ENCODE results near the gene SLITRK4. TPM values are rescaled to one million over a fixed set of nuclear protein-coding genes. Genes with fewer than 3 reads are reported as not detected.

The SLITRK4 gene
- total RNA-seq, 2 experiments from 2014 or later = not detected

DNA sequence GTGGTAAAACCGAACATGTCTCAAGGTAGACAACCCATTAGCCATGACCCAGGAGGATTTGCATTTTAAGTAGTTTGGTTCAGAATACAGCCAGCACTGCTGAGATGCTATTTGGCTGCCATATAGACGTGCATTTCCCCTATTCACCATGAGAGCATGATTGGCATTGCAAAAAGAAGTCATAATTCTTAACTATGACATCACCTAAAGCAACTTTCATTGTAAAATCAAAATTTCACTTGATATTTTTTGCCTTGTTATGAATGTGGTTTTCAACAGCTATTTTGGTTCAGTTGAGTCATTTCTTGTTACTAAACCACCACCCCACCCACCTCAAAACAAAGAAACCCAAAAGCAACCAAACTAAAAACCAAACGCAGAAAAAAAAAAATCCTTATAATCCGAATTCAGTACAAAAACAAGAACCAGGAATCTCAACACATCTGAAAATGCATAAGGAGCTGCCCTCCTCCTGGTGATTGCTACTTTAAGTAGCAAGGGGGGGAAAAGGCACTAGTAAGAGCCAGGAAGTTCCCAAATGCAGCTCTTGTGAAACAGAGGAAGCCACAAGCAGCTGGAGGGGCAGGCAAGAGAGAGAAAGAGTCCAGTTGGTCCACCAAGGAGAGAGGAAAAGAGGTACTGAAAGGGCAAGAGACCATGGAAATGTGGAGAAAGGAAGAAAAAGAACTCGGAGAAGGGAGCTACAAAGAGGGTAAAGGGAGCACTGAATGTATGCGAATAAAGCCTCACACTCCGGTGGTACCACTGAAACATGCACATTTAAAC is 3.1 kb downstream of the SLITRK4 start:
- Mint-ChIP-seq H3K27me3 (peaks cover 7% of the 10 kb centered on the region), H3K4me1 (peaks cover 3% of the 10 kb centered on the region), H3K9me3 (no peaks in the 10 kb centered on the region), H3K4me3 (no peak overlapping the region), H3K36me3 (ENCODE audit: low read depth) (peaks cover 3% of the 10 kb centered on the region), H3K27ac (no peak overlapping the region)
- ChIA-PET POLR2A (no interaction called here), CTCF (no interaction called here)
- DNase-seq = no peak

DNA sequence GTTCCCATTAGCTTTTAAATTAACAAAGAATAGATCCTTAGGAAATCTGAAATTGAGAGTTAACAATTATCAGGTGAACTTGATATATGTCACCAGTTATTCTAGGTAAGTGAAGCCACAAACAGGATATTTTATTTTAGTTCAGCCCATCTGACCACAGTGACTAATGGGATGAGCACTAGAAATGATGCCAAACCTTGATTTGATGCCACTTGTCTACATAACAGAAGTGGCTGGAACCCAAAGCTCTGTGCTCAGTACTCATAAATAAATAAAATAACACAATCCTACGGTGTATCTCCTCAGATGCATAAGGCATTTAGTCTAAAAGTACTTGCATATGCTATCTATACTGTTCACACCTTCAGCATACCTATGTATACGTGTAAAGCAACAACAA is 12.2 kb downstream of the SLITRK4 start:
- ChIA-PET POLR2A (no interaction called here), CTCF (no interaction called here)
- DNase-seq = no peak
- no peak overlapping the region for H3K27ac Mint-ChIP-seq
- no peaks in the 10 kb centered on the region for H3K9me3 Mint-ChIP-seq
- no peaks in the 10 kb centered on the region for H3K4me1 Mint-ChIP-seq
- H3K27me3 Mint-ChIP-seq = no peaks in the 10 kb centered on the region
- no peaks in the 10 kb centered on the region for H3K36me3 Mint-ChIP-seq (ENCODE audit: low read depth)
- no peak overlapping the region for H3K4me3 Mint-ChIP-seq

DNA sequence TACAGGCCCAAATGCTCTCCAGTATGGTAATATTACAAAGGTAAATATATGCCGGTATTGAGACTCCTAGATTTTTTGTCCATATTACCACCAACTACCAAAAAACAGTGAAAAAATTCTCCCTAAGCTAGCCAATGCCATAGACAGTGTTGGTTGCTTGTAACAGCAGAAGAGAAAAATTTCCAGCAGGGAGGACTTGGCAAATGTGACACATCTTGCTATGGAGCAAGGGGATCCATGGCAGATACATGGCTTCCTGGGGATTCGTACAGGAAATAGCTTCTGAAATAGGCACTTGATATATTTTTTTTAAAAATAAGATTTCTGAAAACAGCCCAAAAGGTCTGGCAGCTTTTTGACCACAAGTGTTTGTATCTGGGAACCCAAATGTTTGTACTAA is 14.6 kb downstream of the SLITRK4 start:
- H3K9me3 Mint-ChIP-seq = no peaks in the 10 kb centered on the region
- CTCF ChIA-PET = no interaction called here
- no peaks in the 10 kb centered on the region for H3K36me3 Mint-ChIP-seq (ENCODE audit: low read depth)
- H3K27me3 Mint-ChIP-seq = no peaks in the 10 kb centered on the region
- no peaks in the 10 kb centered on the region for H3K4me1 Mint-ChIP-seq
- POLR2A ChIA-PET = no interaction called here
- H3K4me3 Mint-ChIP-seq = no peak overlapping the region
- H3K27ac Mint-ChIP-seq = no peak overlapping the region
- DNase-seq = no peak

DNA sequence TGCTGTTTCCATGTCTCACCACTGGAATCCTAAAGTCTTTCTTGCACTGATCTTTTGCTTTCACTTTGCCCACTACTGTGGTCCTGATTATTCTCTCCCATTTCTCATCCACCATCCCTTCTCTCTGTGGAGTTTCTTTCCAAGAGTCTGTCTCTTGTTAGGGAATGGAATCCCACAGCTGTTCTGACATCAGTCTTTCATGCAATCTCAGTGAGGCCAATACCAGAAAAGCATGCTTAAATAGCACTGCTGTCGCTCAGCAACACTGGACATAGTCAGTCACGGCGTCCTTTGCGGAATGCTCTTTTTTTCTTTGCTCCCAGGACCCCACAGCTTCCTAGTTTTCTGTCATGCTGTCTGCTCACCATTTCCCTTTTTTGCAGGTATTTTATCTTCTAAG is 20.1 kb downstream of the SLITRK4 start:
- DNase-seq = no peak
- no peaks in the 10 kb centered on the region for H3K4me1 Mint-ChIP-seq
- POLR2A ChIA-PET = no interaction called here
- H3K9me3 Mint-ChIP-seq = no peaks in the 10 kb centered on the region
- no peaks in the 10 kb centered on the region for H3K36me3 Mint-ChIP-seq (ENCODE audit: low read depth)
- CTCF ChIA-PET = no interaction called here
- no peaks in the 10 kb centered on the region for H3K27me3 Mint-ChIP-seq
- H3K4me3 Mint-ChIP-seq = no peak overlapping the region
- no peak overlapping the region for H3K27ac Mint-ChIP-seq

DNA sequence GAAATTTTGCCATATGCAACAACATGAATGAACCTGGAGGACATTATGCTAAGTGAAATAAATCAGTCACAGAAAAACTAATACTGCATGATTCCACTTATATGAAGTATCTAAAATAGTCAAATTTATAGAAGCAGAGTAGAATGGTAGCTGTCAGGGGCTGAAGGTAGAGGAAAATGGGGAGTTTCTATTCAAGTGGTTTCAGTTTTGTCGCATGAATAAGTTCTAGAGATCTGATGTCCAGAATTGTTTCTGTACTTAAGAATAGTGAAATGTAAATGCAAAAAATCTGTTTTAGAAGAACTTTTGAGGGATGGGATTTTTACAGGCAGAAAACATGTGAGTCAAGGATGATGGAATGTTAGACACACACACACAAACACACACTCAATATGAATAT is 34.1 kb downstream of the SLITRK4 start:
- Mint-ChIP-seq H3K9me3 (no peaks in the 10 kb centered on the region), H3K36me3 (ENCODE audit: low read depth) (no peaks in the 10 kb centered on the region), H3K4me3 (no peak overlapping the region), H3K4me1 (no peaks in the 10 kb centered on the region), H3K27ac (no peak overlapping the region), H3K27me3 (no peaks in the 10 kb centered on the region)
- POLR2A ChIA-PET = no interaction called here
- CTCF ChIA-PET = no interaction called here
- no peak for DNase-seq

DNA sequence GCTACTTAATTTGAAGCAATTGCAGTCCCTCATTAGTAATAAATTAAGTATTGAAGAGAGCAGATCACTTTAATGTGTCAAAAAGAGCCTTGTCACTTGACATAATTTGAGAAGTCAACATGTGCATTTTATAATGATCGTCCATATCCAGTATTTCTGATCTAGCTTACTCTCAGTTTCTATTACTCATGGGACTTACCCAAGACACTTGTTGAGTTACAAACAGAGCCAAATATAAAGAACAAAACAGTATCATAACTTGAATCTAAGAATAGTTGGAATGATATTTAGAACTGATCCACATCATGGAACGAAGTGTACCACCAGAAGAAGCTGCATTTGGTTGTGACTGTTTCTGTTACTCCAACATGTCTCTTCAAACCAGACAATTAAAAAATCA is 54.7 kb downstream of the SLITRK4 start:
- H3K9me3 Mint-ChIP-seq = peaks cover 3% of the 10 kb centered on the region
- no peak overlapping the region for H3K27ac Mint-ChIP-seq
- H3K4me1 Mint-ChIP-seq = no peaks in the 10 kb centered on the region
- ChIA-PET POLR2A (no interaction called here), CTCF (no interaction called here)
- no peak for DNase-seq
- no peaks in the 10 kb centered on the region for H3K36me3 Mint-ChIP-seq (ENCODE audit: low read depth)
- H3K27me3 Mint-ChIP-seq = no peaks in the 10 kb centered on the region
- H3K4me3 Mint-ChIP-seq = no peak overlapping the region

DNA sequence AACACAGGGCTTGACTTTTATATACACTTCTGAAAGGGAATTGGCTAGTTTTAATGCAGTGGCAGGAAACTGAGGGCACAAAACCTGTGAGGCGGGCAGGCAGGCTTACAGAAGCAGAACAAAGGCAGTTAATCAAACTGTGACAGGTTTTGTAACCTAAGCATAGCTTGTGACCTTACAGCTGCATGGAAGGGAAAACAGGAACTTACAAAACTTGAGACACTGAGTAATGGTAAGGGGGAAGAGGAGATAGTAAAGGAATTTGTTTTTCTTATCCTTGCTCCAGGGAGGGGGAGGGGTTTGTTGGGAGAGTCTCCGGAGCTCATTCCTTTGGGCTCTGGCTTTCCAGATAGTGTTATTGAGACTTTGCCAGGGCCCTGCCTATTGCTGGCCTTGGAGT is 55.6 kb downstream of the SLITRK4 start:
- H3K36me3 Mint-ChIP-seq (ENCODE audit: low read depth) = no peaks in the 10 kb centered on the region
- POLR2A ChIA-PET = no interaction called here
- no peak overlapping the region for H3K4me3 Mint-ChIP-seq
- H3K4me1 Mint-ChIP-seq = no peaks in the 10 kb centered on the region
- no peaks in the 10 kb centered on the region for H3K27me3 Mint-ChIP-seq
- CTCF ChIA-PET = no interaction called here
- no peak for DNase-seq
- no peak overlapping the region for H3K27ac Mint-ChIP-seq
- peaks cover 3% of the 10 kb centered on the region for H3K9me3 Mint-ChIP-seq

Other genes with a start within 250 kb of the SLITRK4 start
- gene SPANXN3, start 118.6 kb downstream of the SLITRK4 start, total RNA-seq = not detected
- gene SPANXN2, start 84.7 kb upstream of the SLITRK4 start, total RNA-seq = not detected
- not detected for gene UBE2NL, start 248.0 kb upstream of the SLITRK4 start, total RNA-seq

All from activated CD4-positive, alpha-beta memory T cell treated with anti-CD3 and anti-CD28 coated beads, Interleukin-2, amount 10 ng/mL, durations not matched to agents 7 days and 5 days (primary cell).